Right ventricle myocardium inferior (tissue), 1 donor: ENCODE measurements around the gene BCKDHA. TPM values are rescaled to one million over a fixed set of nuclear protein-coding genes. Genes with fewer than 3 reads are reported as not detected.

Experiments used
- ATAC-seq: fragments of 200-7000 bp; cut with Tn5 transposase; one replicate; pipeline ENCODE4 v1.9.1; 2020; ENCODE audit warnings: mild to moderate bottlenecking, moderate library complexity
- DNase-seq: peaks from one replicate; pipeline ENCODE4 v3.0.0; 2021; ENCODE audit errors: missing footprints
- intact Hi-C: fragments of 100-400 bp; cut with DNase I; formaldehyde crosslinking; loops from one replicate; pipeline ENCODE4 v1.11.0; 2022
- long read RNA-seq: library from polyadenylated mRNA; unstranded; transcript quantifications from one replicate; pipeline ENCODE4 v2.0.0, GENCODE V29; 2021
- total RNA-seq: library from RNA; stranded (reverse); fragmentation: NEBNext Ultra II Directional; extraction: Animal tissue kit (Norgen Biotek cat#: 25700); gene quantifications from one replicate; pipeline ENCODE4 v1.2.1, GENCODE V29; 2021
- donor health status: DM: no; HTN: yes; CAD: no; lungs with severe emphysema.

Gene BCKDHA
- 44.9 TPM for total RNA-seq
- long read RNA-seq, transcript BCKDHA-201 (9 exons, 2,103 nt), result major isoform, 89 of 102 reads
- long read RNA-seq, partial matches to known transcripts, result 5 of 102 reads
- long read RNA-seq, other reads (novel, unspliced or antisense), result 8 of 102 reads

DNA sequence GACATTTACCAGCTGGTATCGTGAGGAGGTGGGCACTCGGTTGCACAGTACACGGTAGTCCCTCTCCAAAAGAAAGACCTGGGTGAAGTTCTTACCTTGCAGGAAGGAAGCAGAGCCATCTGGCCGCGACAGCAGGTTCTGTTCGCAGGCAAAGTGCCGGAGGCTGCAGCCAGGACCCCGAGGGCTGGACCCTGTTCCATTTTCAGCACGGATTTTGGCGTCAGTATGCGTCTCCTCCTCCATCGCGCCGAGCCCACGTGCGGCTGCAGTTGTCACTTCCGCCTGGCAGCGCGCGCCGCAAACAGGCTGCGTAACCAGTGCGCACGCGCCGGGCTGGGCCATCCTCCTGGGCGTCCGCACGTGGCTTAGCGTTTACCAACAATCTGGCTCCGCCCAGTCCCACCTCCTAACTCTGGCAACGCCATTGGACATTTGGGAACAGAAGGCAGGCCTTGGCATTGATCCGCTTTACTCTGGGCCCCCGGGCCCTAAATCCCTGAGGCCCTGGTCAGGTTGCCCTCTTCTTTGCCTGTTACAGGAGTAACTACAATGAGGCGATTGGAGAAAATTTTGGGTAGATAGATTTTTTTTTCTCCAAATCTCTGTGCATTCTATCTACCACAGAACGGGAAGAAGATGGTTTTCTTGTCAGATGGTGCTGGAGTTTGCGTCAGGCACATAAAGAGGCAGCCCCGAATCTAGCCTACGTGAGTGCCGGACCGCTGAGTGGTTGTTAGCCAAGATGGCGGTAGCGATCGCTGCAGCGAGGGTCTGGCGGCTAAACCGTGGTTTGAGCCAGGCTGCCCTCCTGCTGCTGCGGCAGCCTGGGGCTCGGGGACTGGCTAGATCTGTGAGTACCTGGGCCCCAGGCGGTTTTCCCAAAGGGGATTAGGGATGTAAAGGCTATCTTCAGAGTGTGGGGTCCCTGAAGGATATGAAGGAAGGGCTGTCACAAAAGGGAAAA is at the start of gene BCKDHA, which contains the start of gene EXOSC5:
BCKDHA (plus strand) TSS at position 733 of the 964 bp plus-strand sequence; CDS start at position 743, 10 bp downstream.
EXOSC5 (minus strand) TSS at position 274 of the 964 bp plus-strand sequence; CDS start at position 243, 31 bp downstream.
- peak; percentile 99 for DNase-seq
- peak; percentile 98 for ATAC-seq
- intact Hi-C loops, result loop anchor here (1.0 to 2.0 kb wide), 2 partner anchors 33 to 41 kb away; partner anchors contain the start of genes B9D2 and DMAC2

- ATAC-seq (peak; percentile 17), DNase-seq (no peak)
- intact Hi-C loops, result loop anchor here (1.0 to 5.0 kb wide), 3 partner anchors 26 to 149 kb away; partner anchors contain the start of gene CCDC97
These were observed 46.8 kb upstream of the BCKDHA start for GRCh38 chr19:41350735-41351338.

DNA sequence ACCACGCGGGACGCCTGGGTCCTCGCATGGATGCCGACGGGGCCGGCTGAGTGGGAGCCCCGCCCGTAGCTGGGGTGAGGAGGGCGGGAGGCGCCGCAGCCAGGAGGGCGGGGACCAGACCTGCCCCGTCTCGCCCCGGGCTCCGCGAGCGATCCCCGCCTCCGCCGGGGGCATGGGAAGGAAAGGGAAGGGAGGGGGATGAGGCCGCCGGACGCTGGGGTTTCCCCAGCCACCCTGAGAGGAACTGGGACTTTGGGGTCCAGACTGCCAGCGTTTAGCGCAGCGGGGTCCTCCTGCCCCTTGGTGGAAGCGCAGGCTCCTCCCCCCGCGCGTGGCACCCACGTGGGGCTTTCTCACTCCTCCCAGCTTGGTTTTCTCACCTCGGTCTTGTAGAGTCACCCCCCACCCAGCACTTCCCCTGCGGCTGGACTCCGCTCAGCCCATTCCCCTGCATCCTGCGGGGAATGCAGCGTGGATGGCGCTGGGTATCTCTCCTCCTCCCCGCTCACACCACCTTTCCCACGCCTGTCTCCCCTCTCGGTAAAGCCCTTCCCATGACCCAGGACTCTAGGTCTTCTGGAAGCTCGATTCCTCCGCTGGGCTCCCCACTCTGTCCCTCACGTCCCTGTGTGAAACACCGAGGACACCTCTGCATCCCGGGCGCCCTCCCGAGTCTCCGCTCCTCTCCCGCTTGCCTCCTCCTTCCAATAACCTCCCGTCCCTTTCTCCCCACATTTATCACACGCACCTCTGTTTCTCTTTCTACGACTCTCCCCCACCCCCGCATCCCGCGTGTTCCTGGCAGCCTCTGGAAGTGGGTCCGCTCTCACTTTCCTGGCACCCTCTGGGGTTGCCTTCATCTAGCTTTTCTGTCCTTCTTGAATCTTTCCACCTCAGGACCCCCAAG is 46.0 kb upstream of the BCKDHA start:
- DNase-seq (peak; percentile 91), ATAC-seq (peak; percentile 60)
- intact Hi-C loops, result loop anchor here (1.0 to 5.0 kb wide), 3 partner anchors 26 to 149 kb away; partner anchors contain the start of gene CCDC97

- intact Hi-C loops, result loop anchor here (5.0 kb wide), 1 partner anchor 150 kb away; no protein-coding TSS in a partner anchor
- ATAC-seq (no peak), DNase-seq (no peak)
These were observed 45.4 kb upstream of the BCKDHA start for GRCh38 chr19:41352279-41352608.

- ATAC-seq, result peak; percentile 30
- intact Hi-C loops, result loop anchor here (5.0 kb wide), 1 partner anchor 151 kb away; no protein-coding TSS in a partner anchor
- DNase-seq, result peak; percentile 87
These were observed 44.8 kb upstream of the BCKDHA start for GRCh38 chr19:41352609-41353465.

GRCh38 chr19:41353466-41354342 is 43.9 kb upstream of the BCKDHA start, which contains the start of gene TGFB1:
TSS of gene TGFB1 (minus strand) at chr19:41353922. CDS start at chr19:41353044, 878 bp downstream.
- ATAC-seq, result peak; percentile 78
- intact Hi-C loops, result loop anchor here (5.0 kb wide), 1 partner anchor 151 kb away; no protein-coding TSS in a partner anchor
- DNase-seq, result peak; percentile 96

- DNase-seq (no peak), ATAC-seq (no peak)
- intact Hi-C loops, result loop anchor here (5.0 kb wide), 1 partner anchor 152 kb away; no protein-coding TSS in a partner anchor
These were observed 43.2 kb upstream of the BCKDHA start for GRCh38 chr19:41354343-41354953.

DNA sequence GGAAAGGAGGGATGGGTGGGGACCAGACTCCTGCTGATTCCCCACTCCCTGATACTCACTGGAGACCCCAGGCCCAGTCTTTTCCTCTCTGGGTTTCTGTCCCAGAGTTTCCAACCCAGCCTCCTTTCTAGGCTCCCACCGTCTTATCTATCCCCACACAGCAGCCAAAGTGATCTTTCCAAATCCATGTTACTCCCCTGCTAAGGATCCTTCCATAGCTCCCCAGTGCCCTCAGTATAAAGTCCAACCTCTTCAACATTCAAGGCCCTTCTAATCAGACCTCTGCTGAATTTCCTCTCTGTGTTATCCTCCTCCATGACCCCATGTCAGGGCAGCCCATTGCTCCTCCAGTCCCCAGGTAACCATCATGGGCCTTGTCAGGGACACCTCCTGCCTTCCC is 42.6 kb upstream of the BCKDHA start:
- intact Hi-C loops, result no loop called here
- DNase-seq, result no peak
- no peak for ATAC-seq

DNA sequence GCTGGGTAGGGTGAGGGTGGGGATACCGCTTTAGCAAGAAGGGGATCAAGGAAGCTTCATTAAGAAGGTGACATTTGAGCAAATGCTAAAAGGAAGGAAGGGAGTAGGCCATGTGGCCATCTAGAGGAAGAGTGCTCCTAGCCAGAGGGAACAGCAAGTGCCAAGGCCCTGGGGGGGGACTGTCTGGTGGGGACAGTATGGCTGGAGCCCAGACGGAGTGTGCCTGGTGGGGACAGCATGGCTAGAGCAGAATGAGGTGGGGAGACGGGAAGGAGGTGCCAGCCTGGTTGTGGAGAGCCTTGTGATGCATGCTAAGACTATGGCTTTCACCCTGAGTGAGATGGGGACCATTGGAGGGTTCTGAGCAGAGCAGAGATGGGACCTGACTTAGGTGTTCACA is 41.8 kb upstream of the BCKDHA start:
- DNase-seq (no peak), ATAC-seq (no peak)
- intact Hi-C loops, result no loop called here

DNA sequence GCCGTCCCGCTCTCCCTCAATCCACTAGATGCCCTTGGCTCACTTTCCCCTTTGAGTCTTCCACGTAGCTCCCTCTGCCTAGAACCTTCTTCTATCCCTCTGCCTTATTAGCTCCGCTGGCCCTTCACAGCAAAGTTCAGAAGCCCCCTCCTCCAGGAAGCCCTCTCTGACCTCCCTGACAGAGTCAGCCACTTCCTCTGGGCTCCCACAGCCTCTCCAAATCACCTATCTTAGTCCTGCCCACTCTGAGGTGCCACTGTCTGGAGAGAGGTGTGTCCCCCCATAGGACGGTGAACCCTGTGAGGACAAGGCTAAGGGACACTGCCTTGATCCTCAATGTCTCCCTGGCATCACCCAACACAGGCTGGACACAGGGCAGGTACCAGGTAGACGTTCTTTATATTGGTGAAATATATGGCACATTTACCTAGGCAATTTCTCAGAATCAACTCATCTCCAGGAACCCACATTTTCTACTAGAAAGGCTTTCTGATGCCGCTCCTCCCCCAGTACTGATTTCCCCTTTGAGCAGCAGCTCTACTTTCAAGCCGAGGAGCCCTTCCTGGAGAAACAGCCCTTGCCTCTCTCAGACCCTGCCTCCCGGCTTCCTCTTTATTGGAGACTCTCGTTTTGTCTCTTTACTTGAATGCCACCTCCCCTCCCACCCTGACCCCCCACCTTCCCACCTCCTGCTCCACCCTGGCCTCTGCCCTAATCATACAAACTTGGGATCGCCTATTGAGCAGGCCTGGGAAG is 40.5 kb upstream of the BCKDHA start:
- ATAC-seq, result no peak
- intact Hi-C loops, result no loop called here
- no peak for DNase-seq

GRCh38 chr19:41357746-41358145 is 39.9 kb upstream of the BCKDHA start:
- ATAC-seq, result no peak
- intact Hi-C loops, result no loop called here
- DNase-seq, result no peak

GRCh38 chr19:41359741-41360140 is 37.9 kb upstream of the BCKDHA start:
- ATAC-seq (no peak), DNase-seq (no peak)
- intact Hi-C loops, result loop anchor here (5.0 kb wide), 1 partner anchor 97 kb away; the partner anchor contains the start of gene HNRNPUL1

DNA sequence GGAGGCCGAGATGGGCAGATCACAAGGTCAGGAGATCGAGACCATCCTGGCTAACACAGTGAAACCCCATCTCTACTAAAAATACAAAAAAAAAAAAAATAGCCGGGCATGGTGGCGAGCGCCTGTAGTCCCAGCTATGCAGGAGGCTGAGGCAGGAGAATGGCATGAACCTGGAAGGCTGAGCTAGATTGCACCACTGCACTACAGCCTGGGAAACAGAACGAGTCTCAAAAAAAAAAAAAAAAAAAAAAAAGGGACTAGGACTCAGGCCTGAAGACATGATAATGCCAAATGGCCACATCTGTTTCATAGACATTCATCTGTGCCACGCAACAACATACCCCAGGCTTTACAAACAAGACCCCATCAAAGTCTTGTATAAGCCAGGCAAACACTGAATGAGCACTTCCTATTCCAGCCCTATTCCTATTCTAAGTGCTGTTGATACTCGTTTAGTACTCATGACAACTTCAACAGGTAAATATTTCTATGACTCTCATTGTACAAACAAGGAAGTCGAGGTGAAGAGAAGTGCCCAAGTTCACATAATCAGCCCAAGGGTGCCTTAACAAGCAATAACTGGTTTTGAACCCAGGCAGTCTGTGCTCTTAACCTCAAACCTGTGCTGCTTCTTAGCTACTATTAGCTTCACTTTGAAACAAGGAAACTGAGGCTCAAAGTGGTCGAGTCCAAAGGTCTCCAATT is 35.3 kb upstream of the BCKDHA start:
- intact Hi-C loops, result loop anchor here (5.0 kb wide), 1 partner anchor 100 kb away; the partner anchor contains the start of gene HNRNPUL1
- ATAC-seq (no peak), DNase-seq (no peak)

GRCh38 chr19:41363371-41363752 is 34.3 kb upstream of the BCKDHA start:
- ATAC-seq (no peak), DNase-seq (no peak)
- intact Hi-C loops, result loop anchor here (5.0 kb wide), 1 partner anchor 101 kb away; the partner anchor contains the start of gene HNRNPUL1
